Measurements from ENCODE around the gene INSR.
"Not testable (repeated sequence)": the region's sequence is repeated elsewhere in the genome, so short reads cannot be mapped to it uniquely, and the experiment has no call there.

Gene INSR

DNA sequence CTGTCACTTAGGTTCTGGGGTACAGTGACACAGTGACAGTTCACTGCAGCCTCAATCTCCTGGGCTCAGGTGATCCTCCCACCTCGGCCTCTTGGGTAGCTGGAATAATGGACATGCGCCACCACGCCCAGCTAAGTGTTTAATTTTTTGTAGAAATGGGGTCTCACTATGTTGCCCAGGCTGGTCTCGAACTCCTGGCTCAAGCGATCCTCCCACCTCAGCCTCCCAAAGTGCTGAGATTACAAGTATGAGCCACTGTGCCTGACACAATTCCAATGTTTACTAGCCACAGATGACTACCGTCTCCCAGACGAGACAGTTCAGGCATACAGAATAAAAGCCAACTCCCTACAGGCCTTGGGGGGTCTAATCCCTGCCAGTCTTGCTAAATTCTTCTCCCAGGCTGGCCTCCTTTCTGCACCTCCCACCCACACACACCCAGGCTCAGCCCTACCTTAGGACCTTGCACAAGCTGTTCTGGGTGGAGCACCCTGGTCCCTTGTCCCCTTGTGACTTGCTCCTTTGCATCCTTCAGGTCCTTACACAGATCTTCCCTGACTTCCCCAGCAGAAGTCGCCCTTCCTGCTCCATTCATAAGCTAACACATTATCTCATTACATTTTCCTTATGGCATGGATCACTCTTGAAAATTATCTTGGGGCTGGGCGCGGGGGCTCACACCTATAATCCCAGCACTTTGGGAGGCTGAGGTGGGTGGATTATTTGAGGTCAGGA lies 106.4 kb downstream of the INSR start:
- no peak for DNase-seq

DNA sequence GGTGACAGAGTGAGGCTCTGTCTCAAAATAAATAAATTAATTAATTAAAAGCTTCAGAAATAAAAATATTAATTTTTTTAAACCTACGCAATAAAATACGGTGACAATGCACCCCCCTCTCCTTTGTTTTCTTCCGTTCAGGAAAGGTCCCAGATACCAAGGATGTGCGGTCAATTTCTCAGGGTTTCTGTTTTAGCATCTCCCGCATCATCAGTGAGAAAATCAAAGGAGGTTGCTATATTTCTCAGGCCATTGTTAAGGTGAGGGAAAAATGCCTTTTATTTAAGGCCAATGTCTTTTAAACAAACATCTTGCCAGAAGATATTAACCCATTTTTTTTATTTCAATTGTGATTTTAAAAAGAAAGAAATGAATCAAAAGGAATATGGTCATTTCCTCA lies 111.7 kb downstream of the INSR start:
- DNase-seq, result no peak

DNA sequence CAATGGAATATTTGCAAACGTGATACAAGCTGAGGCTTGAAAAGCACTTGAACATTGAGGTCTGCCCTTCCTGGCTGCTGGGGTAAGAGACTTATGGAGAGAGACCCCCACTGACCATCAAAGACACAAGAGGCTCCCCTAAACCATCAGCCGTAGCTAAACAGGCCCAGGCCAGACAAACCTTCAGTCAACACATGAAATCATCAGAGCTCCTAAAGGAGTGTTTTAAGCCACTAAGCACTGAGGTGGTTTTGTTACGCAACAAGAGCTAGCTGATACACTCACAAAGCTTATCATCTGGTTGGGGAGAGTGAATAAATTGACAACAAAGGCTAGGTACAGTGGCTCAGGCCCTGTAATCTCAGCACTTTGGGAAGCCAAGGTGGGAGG lies 114.3 kb downstream of the INSR start:
- DNase-seq, result no peak

GRCh38 chr19:7177926-7178325 lies 116.3 kb downstream of the INSR start:
- no peak for DNase-seq

- DNase-seq, result no peak
Measured at GRCh38 chr19:7176792-7177191, 117.4 kb downstream of the INSR start.

GRCh38 chr19:7172794-7173193 lies 121.4 kb downstream of the INSR start:
- DNase-seq, result no peak

- no peak for DNase-seq
Measured at GRCh38 chr19:7170983-7171382, 123.2 kb downstream of the INSR start.

GRCh38 chr19:7168941-7169340 lies 125.3 kb downstream of the INSR start:
- DNase-seq, result no peak

GRCh38 chr19:7161292-7161691 lies 132.9 kb downstream of the INSR start:
- DNase-seq, result no peak

DNA sequence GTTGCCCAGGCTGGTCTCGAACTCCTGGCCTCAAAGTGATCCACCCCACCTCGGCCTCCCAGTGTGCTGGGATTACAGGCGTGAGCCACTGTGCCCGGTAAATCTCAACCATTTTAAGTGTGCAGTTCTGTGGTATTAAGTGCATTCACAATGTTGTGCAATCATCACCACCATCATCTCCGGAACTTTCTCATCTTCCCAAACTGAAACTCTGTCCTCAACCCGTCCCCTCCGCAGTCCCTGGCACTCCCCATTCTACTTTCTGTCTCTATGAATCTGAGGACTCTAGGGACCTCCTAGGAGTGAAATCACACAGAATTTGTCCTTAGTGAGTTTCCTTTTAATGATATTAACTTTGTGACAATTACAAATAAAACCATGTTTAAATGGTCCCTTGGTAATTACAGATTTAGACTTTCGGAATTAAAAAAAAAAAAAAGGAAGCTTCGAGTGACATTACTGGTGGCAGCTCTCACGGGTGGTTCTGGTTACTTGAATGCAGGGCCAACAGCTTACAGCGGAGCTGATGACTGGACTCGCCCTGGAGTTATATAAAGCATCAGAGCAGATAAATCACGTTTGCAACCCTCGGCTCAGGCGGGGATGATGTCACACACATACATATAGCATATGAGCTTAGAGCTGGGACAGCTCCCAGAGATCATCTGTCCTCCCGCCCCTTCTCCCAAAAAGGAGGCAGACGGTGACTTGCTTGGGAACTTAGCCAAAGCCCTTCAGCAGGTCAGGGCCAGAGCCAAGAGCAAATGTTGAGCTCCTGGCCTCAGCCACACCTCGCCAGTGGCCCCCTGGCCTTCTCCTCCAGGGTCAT lies 134.9 kb downstream of the INSR start:
- no peak for DNase-seq

GRCh38 chr19:7153022-7153421 lies 141.2 kb downstream of the INSR start:
- DNase-seq, result no peak

DNA sequence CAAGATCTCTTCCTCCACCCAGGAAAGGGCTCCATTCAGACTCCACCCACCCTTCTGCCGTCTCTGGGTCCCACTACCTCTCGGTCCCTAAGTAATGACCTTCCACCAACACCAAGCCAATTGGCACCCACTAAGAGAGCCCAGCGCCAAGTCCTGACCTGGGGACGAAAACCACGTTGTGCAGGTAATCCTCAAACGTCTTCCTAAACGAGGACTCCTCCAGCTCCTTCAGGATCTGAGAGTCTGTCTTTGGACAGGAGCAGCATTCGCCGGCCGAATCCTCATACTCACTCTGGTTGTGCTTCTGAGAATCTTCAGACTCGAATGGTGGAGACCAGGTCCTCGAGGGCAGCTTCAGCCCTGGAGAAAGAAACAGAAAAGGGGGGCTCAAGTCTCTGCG lies 141.6 kb downstream of the INSR start:
- DNase-seq, result no peak

DNA sequence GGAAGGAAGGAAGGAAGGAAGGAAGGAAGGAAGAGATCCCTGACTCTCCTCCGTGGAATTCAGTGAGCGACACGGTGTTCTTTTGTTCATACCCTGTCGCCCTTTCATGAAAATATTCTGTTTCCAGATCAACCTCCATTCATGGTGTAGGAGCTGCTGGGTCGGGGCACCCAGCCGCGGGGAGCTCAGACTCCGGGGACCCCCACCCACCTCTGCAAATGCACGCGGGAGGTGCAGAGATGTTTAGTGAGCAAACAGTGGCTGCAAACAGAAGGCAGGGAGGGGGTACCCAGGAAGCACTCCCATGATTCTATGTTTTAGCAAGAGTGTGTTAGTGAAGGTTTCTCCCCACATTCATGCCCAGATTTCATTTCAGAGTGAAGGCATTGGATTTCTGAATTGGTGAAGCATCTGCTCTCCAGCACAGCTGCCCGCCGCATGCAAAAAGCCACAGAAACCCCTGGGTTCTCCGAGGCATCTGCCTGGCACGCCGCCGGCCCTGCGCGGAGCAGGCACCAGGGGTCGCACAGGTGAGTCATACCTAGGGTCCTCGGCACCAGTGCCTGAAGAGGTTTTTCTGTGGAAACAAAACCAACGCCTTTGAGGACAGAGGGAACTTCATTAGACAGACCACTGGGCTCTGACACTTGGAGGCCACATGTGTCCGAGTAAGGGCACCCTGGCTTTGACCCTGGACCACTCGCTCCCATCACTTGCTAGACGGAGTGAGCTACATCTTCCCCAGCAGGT lies 144.1 kb downstream of the INSR start:
- no peak for DNase-seq

DNA sequence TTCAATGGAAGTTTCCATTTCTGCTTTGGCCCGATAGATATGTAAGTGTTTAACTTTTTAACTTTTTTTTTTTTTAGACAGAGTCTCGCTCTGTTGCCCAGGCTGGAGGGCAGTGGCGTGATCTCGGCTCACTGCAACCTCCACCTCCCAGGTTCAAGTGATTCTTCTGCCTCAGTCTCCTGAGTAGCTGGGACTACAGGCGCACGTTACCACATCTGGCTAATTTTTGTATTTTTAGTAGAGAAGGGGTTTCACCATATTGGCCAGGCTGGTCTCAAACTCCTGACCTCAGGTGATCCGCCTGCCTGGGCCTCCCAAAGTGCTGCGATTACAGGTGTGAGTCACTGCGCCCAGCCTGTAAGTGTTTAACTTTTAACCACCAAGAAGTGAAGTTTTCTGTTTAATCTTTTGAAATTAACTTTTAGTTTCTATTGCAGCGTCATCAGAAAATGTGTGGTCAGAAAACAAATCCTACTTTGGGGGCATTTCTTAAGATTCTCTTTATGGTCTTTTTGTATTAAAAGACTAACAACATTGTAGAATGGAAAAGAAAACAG lies 147.0 kb downstream of the INSR start:
- DNase-seq, result not testable (repeated sequence)

GRCh38 chr19:7146086-7146485 lies 148.1 kb downstream of the INSR start:
- not testable (repeated sequence) for DNase-seq

- no peak for DNase-seq
Measured at GRCh38 chr19:7145494-7145893, 148.7 kb downstream of the INSR start.

GRCh38 chr19:7142771-7143170 lies 151.4 kb downstream of the INSR start:
- no peak for DNase-seq

DNA sequence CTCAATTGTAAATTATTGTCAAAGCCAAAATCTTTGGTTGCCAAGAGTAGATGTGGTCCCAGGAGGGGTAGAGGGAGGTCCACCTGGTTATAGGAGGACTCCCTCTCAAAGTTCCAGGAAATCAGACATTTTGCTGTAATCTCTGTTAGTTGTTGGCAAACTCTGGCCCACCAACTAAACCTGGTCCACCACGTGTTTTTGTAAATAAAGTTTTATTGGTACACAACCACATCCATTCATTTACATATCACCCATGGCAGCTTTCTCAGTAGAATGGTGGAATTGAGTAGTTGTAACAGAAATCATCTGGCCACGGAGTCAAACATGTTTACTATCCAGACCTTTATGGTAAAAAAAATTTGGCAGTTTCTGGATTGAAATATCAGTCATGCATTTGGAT lies 154.1 kb downstream of the INSR start:
- no peak for DNase-seq

- no peak for DNase-seq
Measured at GRCh38 chr19:7139095-7139494, 155.1 kb downstream of the INSR start.

DNA sequence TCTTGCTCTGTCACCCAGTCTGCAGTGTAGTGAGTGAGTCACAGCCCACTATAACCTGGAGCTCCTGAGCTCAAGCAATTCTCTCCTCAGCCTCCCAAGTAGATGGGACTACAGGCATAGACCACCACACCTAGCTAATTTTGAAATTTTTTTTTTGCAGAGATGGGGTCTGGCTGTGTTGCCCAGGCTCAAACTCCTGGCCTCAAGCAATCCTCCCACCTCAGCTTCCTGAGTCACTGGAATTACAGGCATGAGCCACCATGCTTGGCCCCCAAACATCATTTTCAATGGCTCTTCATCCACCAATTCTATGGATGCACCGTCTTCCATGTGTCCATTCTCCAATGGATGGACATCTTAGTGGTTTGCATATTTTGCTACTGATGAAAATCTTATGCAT lies 155.8 kb downstream of the INSR start:
- no peak for DNase-seq

GRCh38 chr19:7137120-7137519 lies 157.1 kb downstream of the INSR start:
- DNase-seq, result no peak

GRCh38 chr19:7132054-7132453 lies 162.2 kb downstream of the INSR start:
- DNase-seq, result no peak

DNA sequence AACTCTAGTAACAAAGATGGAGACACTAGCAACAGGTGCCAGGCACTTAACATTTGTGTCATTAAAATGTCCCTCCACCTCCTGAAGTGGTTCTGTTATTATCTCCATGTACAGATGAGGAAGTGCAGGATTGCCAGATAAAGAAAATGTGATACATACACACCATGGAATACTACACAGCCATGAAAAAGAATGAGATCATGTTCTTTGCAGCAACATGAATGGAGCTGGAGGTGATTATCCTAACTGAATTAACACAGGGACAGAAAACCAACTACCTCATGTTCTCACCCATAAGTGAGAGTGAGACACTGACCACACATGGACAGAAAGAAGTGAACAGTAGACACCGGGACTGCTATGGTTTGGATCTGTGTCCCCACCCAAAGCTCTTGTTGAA lies 164.2 kb downstream of the INSR start:
- no peak for DNase-seq

All from stimulated activated CD8-positive, alpha-beta memory T cell treated with anti-CD3 and anti-CD28 coated beads, Interleukin-4, amount 100 ng/mL, for 48 hours (primary cell).